Measurements from ENCODE around the gene CEMIP2.
A peak's percentile ranks its signal among the peaks of the same experiment; 100 is the strongest.

Gene CEMIP2

GRCh38 chr9:71741926-71742648 is 26.2 kb downstream of the CEMIP2 start:
- Histone ChIP-seq H3K27me3 (ENCODE audit: control insufficient read depth, insufficient read depth, low read length) (no peaks in the 10 kb centered on the region), H3K4me1 (peaks cover 7% of the 10 kb centered on the region), H3K4me2 (ENCODE audit: low read length) (peak overlapping the region; percentile 28), H3K79me2 (peaks cover 7% of the 10 kb centered on the region), H3K4me3 (ENCODE audit: low read depth, low read length) (no peak overlapping the region), H3K9me3 (ENCODE audit: control insufficient read depth, low read length) (no peaks in the 10 kb centered on the region), H3K9ac (no peak overlapping the region), H3K36me3 (ENCODE audit: control insufficient read depth, insufficient read depth, low read length) (no peaks in the 10 kb centered on the region), H3K27ac (peak overlapping the region; percentile 49), H2AFZ (no peak overlapping the region)
- no peak for TF ChIP-seq CTCF (IDR thresholded peaks at IDR 0.05)

GRCh38 chr9:71740199-71740598 is 28.1 kb downstream of the CEMIP2 start:
- Histone ChIP-seq H3K27ac (no peak overlapping the region), H3K27me3 (ENCODE audit: control insufficient read depth, insufficient read depth, low read length) (no peaks in the 10 kb centered on the region), H3K4me2 (ENCODE audit: low read length) (no peak overlapping the region), H3K4me3 (ENCODE audit: low read depth, low read length) (no peak overlapping the region), H3K9me3 (ENCODE audit: control insufficient read depth, low read length) (no peaks in the 10 kb centered on the region), H3K4me1 (peaks cover 7% of the 10 kb centered on the region), H3K9ac (no peak overlapping the region), H2AFZ (no peak overlapping the region), H3K79me2 (peaks cover 17% of the 10 kb centered on the region), H3K36me3 (ENCODE audit: control insufficient read depth, insufficient read depth, low read length) (no peaks in the 10 kb centered on the region)
- TF ChIP-seq CTCF (IDR thresholded peaks at IDR 0.05), result no peak

GRCh38 chr9:71737455-71737854 is 30.9 kb downstream of the CEMIP2 start:
- H3K4me2 ChIP-seq (ENCODE audit: low read length), result no peak overlapping the region
- no peak overlapping the region for H3K9ac ChIP-seq
- no peak for TF ChIP-seq CTCF (IDR thresholded peaks at IDR 0.05)
- H2AFZ ChIP-seq, result no peak overlapping the region
- no peaks in the 10 kb centered on the region for H3K36me3 ChIP-seq (ENCODE audit: control insufficient read depth, insufficient read depth, low read length)
- no peaks in the 10 kb centered on the region for H3K27me3 ChIP-seq (ENCODE audit: control insufficient read depth, insufficient read depth, low read length)
- H3K9me3 ChIP-seq (ENCODE audit: control insufficient read depth, low read length), result no peaks in the 10 kb centered on the region
- peaks cover 18% of the 10 kb centered on the region for H3K79me2 ChIP-seq
- H3K4me3 ChIP-seq (ENCODE audit: low read depth, low read length), result no peak overlapping the region
- H3K27ac ChIP-seq, result no peak overlapping the region
- H3K4me1 ChIP-seq, result peaks cover 5% of the 10 kb centered on the region

GRCh38 chr9:71736236-71736635 is 32.1 kb downstream of the CEMIP2 start:
- Histone ChIP-seq H3K27ac (no peak overlapping the region), H3K4me2 (ENCODE audit: low read length) (no peak overlapping the region), H3K4me3 (ENCODE audit: low read depth, low read length) (no peak overlapping the region), H2AFZ (no peak overlapping the region), H3K9me3 (ENCODE audit: control insufficient read depth, low read length) (no peaks in the 10 kb centered on the region), H3K36me3 (ENCODE audit: control insufficient read depth, insufficient read depth, low read length) (no peaks in the 10 kb centered on the region), H3K27me3 (ENCODE audit: control insufficient read depth, insufficient read depth, low read length) (no peaks in the 10 kb centered on the region), H3K79me2 (peaks cover 18% of the 10 kb centered on the region), H3K4me1 (peaks cover 2% of the 10 kb centered on the region), H3K9ac (no peak overlapping the region)
- TF ChIP-seq CTCF (IDR thresholded peaks at IDR 0.05), result no peak

- H3K27ac ChIP-seq, result no peak overlapping the region
- H3K79me2 ChIP-seq, result peaks cover 16% of the 10 kb centered on the region
- no peak for TF ChIP-seq CTCF (IDR thresholded peaks at IDR 0.05)
- no peak overlapping the region for H3K4me3 ChIP-seq (ENCODE audit: low read depth, low read length)
- H3K4me1 ChIP-seq, result peaks cover 2% of the 10 kb centered on the region
- no peaks in the 10 kb centered on the region for H3K27me3 ChIP-seq (ENCODE audit: control insufficient read depth, insufficient read depth, low read length)
- no peak overlapping the region for H2AFZ ChIP-seq
- peaks cover 3% of the 10 kb centered on the region for H3K36me3 ChIP-seq (ENCODE audit: control insufficient read depth, insufficient read depth, low read length)
- no peak overlapping the region for H3K9ac ChIP-seq
- H3K4me2 ChIP-seq (ENCODE audit: low read length), result no peak overlapping the region
- no peaks in the 10 kb centered on the region for H3K9me3 ChIP-seq (ENCODE audit: control insufficient read depth, low read length)
These were observed 33.4 kb downstream of the CEMIP2 start for GRCh38 chr9:71734950-71735349.

All from parathyroid adenoma (tissue), 2 donors.